Measurements from ENCODE around the gene PXDN.

Gene PXDN

GRCh38 chr2:1752751-1753150 is 8.4 kb upstream of the PXDN start:
- Histone ChIP-seq H3K27ac (ENCODE audit: low read depth, low read length) (no peak overlapping the region), H4K20me1 (ENCODE audit: control insufficient read depth, insufficient read depth, low read depth, low read length) (no peaks in the 10 kb centered on the region), H3K4me3 (ENCODE audit: low read length) (no peak overlapping the region), H3F3A (ENCODE audit: control insufficient read depth, insufficient read depth) (no peaks in the 10 kb centered on the region), H3K9me3 (ENCODE audit: control insufficient read depth, insufficient read depth, low read length) (peaks cover 21% of the 10 kb centered on the region; the same call in 1 of the 2 replicates), H3K79me2 (ENCODE audit: control insufficient read depth, low read length) (no peaks in the 10 kb centered on the region), H3K36me3 (ENCODE audit: control insufficient read depth, low read length) (no peaks in the 10 kb centered on the region), H3K4me1 (ENCODE audit: control insufficient read depth, low read length) (no peaks in the 10 kb centered on the region), H3K9me2 (replicated peaks; ENCODE audit: control insufficient read depth, low read length) (no peaks in the 10 kb centered on the region), H3K4me2 (ENCODE audit: low read length) (no peak overlapping the region), H3K27me3 (ENCODE audit: control insufficient read depth, low read length) (no peaks in the 10 kb centered on the region)
- TF ChIP-seq EZH2phosphoT487 (IDR thresholded peaks at IDR 0.05; ENCODE audit: borderline replicate concordance, low read length) = no peak
- no peak for TF ChIP-seq CTCF (IDR thresholded peaks at IDR 0.05; ENCODE audit: low read depth, low read length, poor library complexity, severe bottlenecking)

- H3K27me3 ChIP-seq (ENCODE audit: control insufficient read depth, low read length) = no peaks in the 10 kb centered on the region
- no peak overlapping the region for H3K4me2 ChIP-seq (ENCODE audit: low read length)
- H3K79me2 ChIP-seq (ENCODE audit: control insufficient read depth, low read length) = no peaks in the 10 kb centered on the region
- no peaks in the 10 kb centered on the region for H3F3A ChIP-seq (ENCODE audit: control insufficient read depth, insufficient read depth)
- H3K4me1 ChIP-seq (ENCODE audit: control insufficient read depth, low read length) = no peaks in the 10 kb centered on the region
- no peaks in the 10 kb centered on the region for H3K36me3 ChIP-seq (ENCODE audit: control insufficient read depth, low read length)
- TF ChIP-seq EZH2phosphoT487 (IDR thresholded peaks at IDR 0.05; ENCODE audit: borderline replicate concordance, low read length) (no peak), CTCF (IDR thresholded peaks at IDR 0.05; ENCODE audit: low read depth, low read length, poor library complexity, severe bottlenecking) (no peak)
- H3K9me2 ChIP-seq (replicated peaks; ENCODE audit: control insufficient read depth, low read length) = no peaks in the 10 kb centered on the region
- no peak overlapping the region for H3K4me3 ChIP-seq (ENCODE audit: low read length)
- no peaks in the 10 kb centered on the region for H4K20me1 ChIP-seq (ENCODE audit: control insufficient read depth, insufficient read depth, low read depth, low read length)
- H3K9me3 ChIP-seq (ENCODE audit: control insufficient read depth, insufficient read depth, low read length) = peaks cover 21% of the 10 kb centered on the region; the same call in 1 of the 2 replicates
- H3K27ac ChIP-seq (ENCODE audit: low read depth, low read length) = no peak overlapping the region
Measured at GRCh38 chr2:1751767-1752725, 7.7 kb upstream of the PXDN start.

- TF ChIP-seq CTCF (IDR thresholded peaks at IDR 0.05; ENCODE audit: low read depth, low read length, poor library complexity, severe bottlenecking) (peak; percentile 43), EZH2phosphoT487 (IDR thresholded peaks at IDR 0.05; ENCODE audit: borderline replicate concordance, low read length) (no peak)
- no peaks in the 10 kb centered on the region for H3K4me1 ChIP-seq (ENCODE audit: control insufficient read depth, low read length)
- H3F3A ChIP-seq (ENCODE audit: control insufficient read depth, insufficient read depth) = no peaks in the 10 kb centered on the region
- no peaks in the 10 kb centered on the region for H3K27me3 ChIP-seq (ENCODE audit: control insufficient read depth, low read length)
- H4K20me1 ChIP-seq (ENCODE audit: control insufficient read depth, insufficient read depth, low read depth, low read length) = no peaks in the 10 kb centered on the region
- H3K4me3 ChIP-seq (ENCODE audit: low read length) = no peak overlapping the region
- H3K9me3 ChIP-seq (ENCODE audit: control insufficient read depth, insufficient read depth, low read length) = peaks cover 19% of the 10 kb centered on the region; the same call in 1 of the 2 replicates
- H3K4me2 ChIP-seq (ENCODE audit: low read length) = no peak overlapping the region
- no peaks in the 10 kb centered on the region for H3K9me2 ChIP-seq (replicated peaks; ENCODE audit: control insufficient read depth, low read length)
- no peaks in the 10 kb centered on the region for H3K36me3 ChIP-seq (ENCODE audit: control insufficient read depth, low read length)
- H3K27ac ChIP-seq (ENCODE audit: low read depth, low read length) = no peak overlapping the region
- no peaks in the 10 kb centered on the region for H3K79me2 ChIP-seq (ENCODE audit: control insufficient read depth, low read length)
Measured at GRCh38 chr2:1750933-1751766, 6.8 kb upstream of the PXDN start.

Measured in DOHH2 (cell line).